NCI-H1092 (cell line): Measurements from ENCODE around the gene IL5.
"Not testable (repeated sequence)": the region's sequence is repeated elsewhere in the genome, so short reads cannot be mapped to it uniquely, and the experiment has no call there.

Experiments
- DNase-seq: peaks from one replicate; lab custom pipeline; 2025; lab: John Stamatoyannopoulos, UW

Gene IL5

GRCh38 chr5:132543472-132544201 lies at the start of gene IL5:
IL5 (minus strand) TSS chr5:132543522; CDS start chr5:132543478, 44 bp downstream.
- DNase-seq: no peak

GRCh38 chr5:132592521-132592920 lies 49.2 kb upstream of the IL5 start:
- no peak for DNase-seq

GRCh38 chr5:132591145-132591544 lies 47.8 kb upstream of the IL5 start:
- DNase-seq: no peak

- DNase-seq: no peak
Measured at GRCh38 chr5:132589467-132589866, 46.1 kb upstream of the IL5 start.

- DNase-seq: no peak
Measured at GRCh38 chr5:132586063-132586462, 42.7 kb upstream of the IL5 start.

- DNase-seq: not testable (repeated sequence)
Measured at GRCh38 chr5:132584560-132584959, 41.2 kb upstream of the IL5 start.

GRCh38 chr5:132576123-132576522 lies 32.8 kb upstream of the IL5 start:
- no peak for DNase-seq

- DNase-seq: no peak
Measured at GRCh38 chr5:132566657-132567056, 23.3 kb upstream of the IL5 start.

GRCh38 chr5:132564555-132564954 lies 21.2 kb upstream of the IL5 start:
- not testable (repeated sequence) for DNase-seq

GRCh38 chr5:132561601-132562000 lies 18.3 kb upstream of the IL5 start:
- no peak for DNase-seq

GRCh38 chr5:132559383-132560060 lies 16.2 kb upstream of the IL5 start:
- no peak for DNase-seq

GRCh38 chr5:132557478-132558172 lies 14.3 kb upstream of the IL5 start:
- no peak for DNase-seq

GRCh38 chr5:132556763-132557477 lies 13.6 kb upstream of the IL5 start, which contains the start of gene RAD50:
RAD50 (plus strand) TSS chr5:132556977; CDS start chr5:132557325, 348 bp downstream.
- peak; percentile 74 for DNase-seq

GRCh38 chr5:132556153-132556762 lies 12.9 kb upstream of the IL5 start:
- DNase-seq: no peak

- no peak for DNase-seq
Measured at GRCh38 chr5:132549576-132549975, 6.3 kb upstream of the IL5 start.

- DNase-seq: not testable (repeated sequence)
Measured at GRCh38 chr5:132548834-132549233, 5.5 kb upstream of the IL5 start.

- no peak for DNase-seq
Measured at GRCh38 chr5:132547269-132547668, 3.9 kb upstream of the IL5 start.

GRCh38 chr5:132546108-132546507 lies 2.8 kb upstream of the IL5 start:
- no peak for DNase-seq

GRCh38 chr5:132540764-132541163 lies 2.6 kb downstream of the IL5 start:
- no peak for DNase-seq

- no peak for DNase-seq
Measured at GRCh38 chr5:132540149-132540548, 3.2 kb downstream of the IL5 start.

GRCh38 chr5:132539716-132540115 lies 3.6 kb downstream of the IL5 start:
- no peak for DNase-seq

- no peak for DNase-seq
Measured at GRCh38 chr5:132530946-132531345, 12.4 kb downstream of the IL5 start.
